CD14-positive monocyte (primary cell): ENCODE measurements around the gene PRSS1. TPM values are rescaled to one million over a fixed set of nuclear protein-coding genes. Genes with fewer than 3 reads are reported as not detected.
"Not testable (repeated sequence)": the region's sequence is repeated elsewhere in the genome, so short reads cannot be mapped to it uniquely, and the experiment has no call there.

Experiments
- DNase-seq, 3 donors: peaks; one replicate each; pipeline ENCODE4 v3.0.0-alpha.2; 2011 to 2022
- H2AFZ ChIP-seq: 2 replicates; pipeline ENCODE4 v1.6.0; 2012; ENCODE audit warnings: mild to moderate bottlenecking, low read depth, low read length, inconsistent platforms; ENCODE audit not compliant: insufficient read depth, poor library complexity, severe bottlenecking
- H3K27ac ChIP-seq, 2 donors: 1 replicate in 1 of 2; 2 replicates in 1 of 2; pipeline ENCODE4 v1.5.1; 2012 to 2013; ENCODE audit warnings: low read length in 2 of 2, control low read depth in 1 of 2, inconsistent platforms in 1 of 2, low read depth in 1 of 2, mild to moderate bottlenecking in 1 of 2
- H3K27me3 ChIP-seq, 2 donors: one replicate each; pipeline versions ENCODE4 v1.6.0 to v1.6.1; 2011 to 2013; ENCODE audit warnings: low read length in 2 of 2; ENCODE audit not compliant: control insufficient read depth in 2 of 2, insufficient read depth in 2 of 2
- H3K36me3 ChIP-seq, 2 donors: replicated peaks in 1 of 2; 1 replicate in 1 of 2; 2 replicates in 1 of 2; pipeline versions ENCODE4 v1.5.1 to v1.6.1; 2012 to 2013; ENCODE audit warnings: low read length in 2 of 2, control low read depth in 1 of 2, inconsistent platforms in 1 of 2, mild to moderate bottlenecking in 1 of 2; ENCODE audit not compliant: insufficient read depth in 2 of 2, control insufficient read depth in 1 of 2
- H3K4me1 ChIP-seq, 2 donors: 1 replicate in 1 of 2; 2 replicates in 1 of 2; pipeline versions ENCODE4 v1.5.1 to v1.6.1; 2012 to 2013; ENCODE audit warnings: low read length in 2 of 2, control low read depth in 1 of 2, inconsistent platforms in 1 of 2, mild to moderate bottlenecking in 1 of 2, moderate library complexity in 1 of 2; ENCODE audit not compliant: insufficient read depth in 2 of 2, control insufficient read depth in 1 of 2
- H3K4me2 ChIP-seq: replicated peaks from 2 replicates; pipeline ENCODE3; 2012; ENCODE audit warnings: low read length, moderate library complexity, mild to moderate bottlenecking; ENCODE audit not compliant: poor library complexity, severe bottlenecking; ENCODE audit errors: extremely low read depth
- H3K4me3 ChIP-seq, 3 experiments: fragments of 200-600 bp in 1 of 3; sonication (generic) in 1 of 3; replicated peaks in 1 of 3; 1 replicate in 2 of 3; 2 replicates in 1 of 3; pipeline ENCODE4 v1.5.1; 2011 to 2013; ENCODE audit warnings: low read length in 3 of 3, mild to moderate bottlenecking in 3 of 3, control low read depth in 2 of 3, low read depth in 2 of 3, inconsistent platforms in 1 of 3, moderate library complexity in 1 of 3
- H3K79me2 ChIP-seq: 2 replicates; pipeline ENCODE4 v1.6.0; 2012; ENCODE audit warnings: mild to moderate bottlenecking, control low read depth, inconsistent platforms, low read length, moderate library complexity; ENCODE audit not compliant: insufficient read depth
- H3K9ac ChIP-seq: 2 replicates; pipeline ENCODE4 v1.6.0; 2017; ENCODE audit warnings: low read length, mild to moderate bottlenecking; ENCODE audit not compliant: insufficient read depth, poor library complexity, severe bottlenecking
- H3K9me3 ChIP-seq, 2 donors: replicated peaks in 1 of 2; 1 replicate in 1 of 2; 2 replicates in 1 of 2; pipeline versions ENCODE4 v1.5.1 to v1.6.1; 2012 to 2013; ENCODE audit warnings: low read length in 2 of 2, control low read depth in 1 of 2; ENCODE audit not compliant: control insufficient read depth in 1 of 2, insufficient read depth in 1 of 2
- H4K20me1 ChIP-seq: 2 replicates; pipeline ENCODE4 v1.6.0; 2012; ENCODE audit warnings: mild to moderate bottlenecking, low read length, control low read depth, moderate library complexity; ENCODE audit not compliant: insufficient read depth
- H3K27ac Mint-ChIP-seq, 7 donors: one replicate each; pipeline ENCODE4 v1.8.0; 2020; ENCODE audit warnings: mild to moderate bottlenecking in 7 of 7, mixed read lengths in 7 of 7, moderate library complexity in 6 of 7, inconsistent platforms in 2 of 7
- H3K27me3 Mint-ChIP-seq, 3 donors: one replicate each; pipeline ENCODE4 v1.8.0; 2021 to 2022; ENCODE audit warnings: low read depth in 3 of 3, mild to moderate bottlenecking in 3 of 3, mixed read lengths in 3 of 3, moderate library complexity in 3 of 3, inconsistent platforms in 1 of 3
- H3K36me3 Mint-ChIP-seq, 2 donors: one replicate each; pipeline ENCODE4 v1.8.0; 2020; ENCODE audit warnings: mixed read lengths in 2 of 2, inconsistent platforms in 1 of 2, mild to moderate bottlenecking in 1 of 2
- H3K4me1 Mint-ChIP-seq: one replicate; pipeline ENCODE4 v1.8.0; 2020; ENCODE audit warnings: mild to moderate bottlenecking, mixed read lengths
- H3K4me3 Mint-ChIP-seq, 2 donors: one replicate each; pipeline ENCODE4 v1.8.0; 2020; ENCODE audit warnings: mild to moderate bottlenecking in 2 of 2, mixed read lengths in 2 of 2, moderate library complexity in 1 of 2
- H3K9me3 Mint-ChIP-seq, 7 donors: one replicate each; pipeline ENCODE4 v1.8.0; 2020 to 2022; ENCODE audit warnings: mixed read lengths in 7 of 7, mild to moderate bottlenecking in 6 of 7, moderate library complexity in 6 of 7, inconsistent platforms in 2 of 7
- CTCF ChIP-seq: fragments of 200-600 bp; IDR thresholded peaks from one replicate; pipeline ENCODE4 v1.8.0; 2022; ENCODE audit warnings: antibody characterized with exemption, mild to moderate bottlenecking
- WGBS: methylation state at CpG from one replicate; pipeline ENCODE4 v1.1.5; 2013; ENCODE audit warnings: missing lambda C conversion rate; ENCODE audit not compliant: insufficient coverage; 5-methylcytosine and 5-hydroxymethylcytosine counted together
- intact Hi-C, 2 donors: fragments of 100-400 bp; cut with micrococcal nuclease; formaldehyde crosslinking; loops; one replicate each; pipeline versions ENCODE4 v1.15.0 to v1.15.1; 2023
- polyA plus RNA-seq, 3 donors: library from polyadenylated mRNA; depleted of rRNA in 1 of 3; unstranded in 2 of 3; stranded (reverse) in 1 of 3; fragments of 300-500 nt in 2 of 3; fragments of >200 nt in 1 of 3; fragmentation: Illumina TruSeq in 2 of 3; gene quantifications; 1 replicate in 2 of 3; 2 replicates in 1 of 3; pipeline ENCODE4 v1.2.3, GENCODE V29; 2012 to 2021

PRSS1 gene
- polyA plus RNA-seq, 3 donors = not detected

- Mint-ChIP-seq H3K27me3 (no peaks in the 10 kb centered on the region), H3K36me3 (no peaks in the 10 kb centered on the region), H3K4me3 (peak overlapping the region in 1 of 2 donors; percentile 40), H3K9me3 (no peaks in the 10 kb centered on the region), H3K27ac (no peak overlapping the region), H3K4me1 (peaks cover 14% of the 10 kb centered on the region)
- H2AFZ ChIP-seq = no peak overlapping the region
- no peak overlapping the region for H3K4me2 ChIP-seq
- TF ChIP-seq CTCF = no peak
- no peak overlapping the region for H3K4me3 ChIP-seq
- WGBS = 94% methylated on average over 1 of the region's 3 CpGs
- no peaks in the 10 kb centered on the region for H3K79me2 ChIP-seq
- DNase-seq = peak in 1 of 3 donors; percentile 8
- intact Hi-C loops = no loop called here
- H3K36me3 ChIP-seq = no peaks in the 10 kb centered on the region
- peaks cover 0 to 4% of the 10 kb centered on the region in 2 donors for H3K4me1 ChIP-seq
- no peak overlapping the region for H3K27ac ChIP-seq
- no peaks in the 10 kb centered on the region for H3K9me3 ChIP-seq
- no peaks in the 10 kb centered on the region for H3K27me3 ChIP-seq
- no peaks in the 10 kb centered on the region for H4K20me1 ChIP-seq
- no peak overlapping the region for H3K9ac ChIP-seq
These were observed 3.0 kb upstream of the PRSS1 start for GRCh38 chr7:142746264-142746663.

GRCh38 chr7:142748410-142748809 lies 862 bp upstream of the PRSS1 start:
- H3K27me3 Mint-ChIP-seq, H3K79me2 ChIP-seq, H3K9me3 Mint-ChIP-seq, H3K27ac ChIP-seq, intact Hi-C loops, H3K4me2 ChIP-seq, H3K4me3 Mint-ChIP-seq, H3K9me3 ChIP-seq, H3K36me3 ChIP-seq, H3K9ac ChIP-seq, DNase-seq, H3K36me3 Mint-ChIP-seq, H3K27ac Mint-ChIP-seq, H4K20me1 ChIP-seq, H3K4me3 ChIP-seq, H3K4me1 ChIP-seq, H3K27me3 ChIP-seq, H2AFZ ChIP-seq: not testable (repeated sequence)
- H3K4me1 Mint-ChIP-seq = peaks cover 14% of the 10 kb centered on the region
- no CpG with 5 or more reads among the region's 2 CpGs for WGBS
